ENCODE results near the gene FAM107B. TPM values are rescaled to one million over a fixed set of nuclear protein-coding genes. Genes with fewer than 3 reads are reported as not detected.

The FAM107B gene
- total and polyA plus RNA-seq, 10 of the 15 experiments (the other 5 are each of a cell fraction or from before 2014, with no cell fraction given): 22.9 to 162 (median 86.6) TPM

DNA sequence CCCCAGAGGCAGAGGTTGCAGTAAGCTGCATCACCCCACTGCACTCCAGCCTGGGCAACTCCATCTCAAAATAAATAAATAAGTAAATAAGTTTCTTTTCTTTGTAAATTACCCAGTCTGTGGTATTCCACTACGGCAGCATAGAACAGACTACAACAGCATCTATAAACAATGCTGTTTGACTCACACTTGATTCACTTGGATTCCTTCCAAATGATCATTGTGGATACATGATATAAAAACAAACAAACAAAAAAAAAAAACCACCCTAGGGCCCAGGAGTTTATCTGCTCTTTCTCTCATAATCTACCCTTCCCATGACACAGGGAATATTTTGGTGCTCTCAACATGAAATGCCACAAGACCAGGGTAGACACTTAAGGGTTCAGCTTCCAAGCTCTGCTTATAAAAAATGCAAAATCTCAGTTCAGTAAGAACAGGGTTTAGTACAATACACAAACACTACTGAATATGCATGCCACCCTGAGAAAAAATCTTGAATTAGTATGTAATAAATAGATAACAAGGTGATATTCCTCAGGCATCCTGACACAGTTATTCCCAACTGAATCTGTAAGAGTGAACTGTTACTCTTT, 200.9 kb downstream of the FAM107B start:
- Histone ChIP-seq H3K9ac (ENCODE audit: control insufficient read depth, insufficient read depth, low read length) (no peak overlapping the region), H3K4me1 (ENCODE audit: control insufficient read depth, insufficient read depth, low read length) (peaks cover 5% of the 10 kb centered on the region; the same call in 1 of the 2 replicates), H3K4me2 (ENCODE audit: control insufficient read depth, insufficient read depth) (no peak overlapping the region), H2AFZ (ENCODE audit: control insufficient read depth, low read depth, low read length) (no peak overlapping the region), H4K20me1 (ENCODE audit: control insufficient read depth, insufficient read depth) (no peaks in the 10 kb centered on the region), H3K27ac (ENCODE audit: control insufficient read depth, insufficient read depth) (no peak overlapping the region), H3K27me3 (replicated peaks in 1 of 2; ENCODE audit: control insufficient read depth in 2 of 2, insufficient read depth in 2 of 2, low read length in 1 of 2) (no peaks in the 10 kb centered on the region), H3K36me3 (ENCODE audit: control insufficient read depth in 2 of 2, insufficient read depth in 2 of 2, low read length in 1 of 2) (peaks cover 0 to 2% of the 10 kb centered on the region in 2 experiments; a peak in 3 of 4 replicates), H3K9me3 (replicated peaks; ENCODE audit: control insufficient read depth, insufficient read depth, low read length) (no peaks in the 10 kb centered on the region), H3K4me3 (no peak overlapping the region), H3K79me2 (ENCODE audit: control insufficient read depth, insufficient read depth, low read length) (peaks cover 50% of the 10 kb centered on the region)
- TF ChIP-seq KAT2A (conservative IDR thresholded peaks at IDR 0.05; ENCODE audit: control insufficient read depth, low read depth, low read length): no peak
- TF ChIP-seq HDAC6 (IDR thresholded peaks at IDR 0.05; ENCODE audit: unreplicated experiment): no peak
- no peak for TF ChIP-seq RAD21 (IDR thresholded peaks at IDR 0.05; ENCODE audit: insufficient read depth, low read depth, low read length)
- no peak for TF ChIP-seq CBFB (IDR thresholded peaks at IDR 0.05; ENCODE audit: low read depth)
- no peak for TF ChIP-seq MYC (IDR thresholded peaks at IDR 0.05; ENCODE audit: insufficient read depth, insufficient read length, insufficient replicate concordance, low read length, severe bottlenecking)
- TF ChIP-seq, protein P1, sequence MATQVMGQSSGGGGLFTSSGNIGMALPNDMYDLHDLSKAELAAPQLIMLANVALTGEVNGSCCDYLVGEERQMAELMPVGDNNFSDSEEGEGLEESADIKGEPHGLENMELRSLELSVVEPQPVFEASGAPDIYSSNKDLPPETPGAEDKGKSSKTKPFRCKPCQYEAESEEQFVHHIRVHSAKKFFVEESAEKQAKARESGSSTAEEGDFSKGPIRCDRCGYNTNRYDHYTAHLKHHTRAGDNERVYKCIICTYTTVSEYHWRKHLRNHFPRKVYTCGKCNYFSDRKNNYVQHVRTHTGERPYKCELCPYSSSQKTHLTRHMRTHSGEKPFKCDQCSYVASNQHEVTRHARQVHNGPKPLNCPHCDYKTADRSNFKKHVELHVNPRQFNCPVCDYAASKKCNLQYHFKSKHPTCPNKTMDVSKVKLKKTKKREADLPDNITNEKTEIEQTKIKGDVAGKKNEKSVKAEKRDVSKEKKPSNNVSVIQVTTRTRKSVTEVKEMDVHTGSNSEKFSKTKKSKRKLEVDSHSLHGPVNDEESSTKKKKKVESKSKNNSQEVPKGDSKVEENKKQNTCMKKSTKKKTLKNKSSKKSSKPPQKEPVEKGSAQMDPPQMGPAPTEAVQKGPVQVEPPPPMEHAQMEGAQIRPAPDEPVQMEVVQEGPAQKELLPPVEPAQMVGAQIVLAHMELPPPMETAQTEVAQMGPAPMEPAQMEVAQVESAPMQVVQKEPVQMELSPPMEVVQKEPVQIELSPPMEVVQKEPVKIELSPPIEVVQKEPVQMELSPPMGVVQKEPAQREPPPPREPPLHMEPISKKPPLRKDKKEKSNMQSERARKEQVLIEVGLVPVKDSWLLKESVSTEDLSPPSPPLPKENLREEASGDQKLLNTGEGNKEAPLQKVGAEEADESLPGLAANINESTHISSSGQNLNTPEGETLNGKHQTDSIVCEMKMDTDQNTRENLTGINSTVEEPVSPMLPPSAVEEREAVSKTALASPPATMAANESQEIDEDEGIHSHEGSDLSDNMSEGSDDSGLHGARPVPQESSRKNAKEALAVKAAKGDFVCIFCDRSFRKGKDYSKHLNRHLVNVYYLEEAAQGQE (IDR thresholded peaks at IDR 0.05; ENCODE audit: low read depth, low read length): no peak
- TF ChIP-seq RCOR1 (conservative IDR thresholded peaks at IDR 0.05; ENCODE audit: low read depth, low read length): no peak
- no peak for TF ChIP-seq SKIL (IDR thresholded peaks at IDR 0.05; ENCODE audit: low read depth, poor library complexity, severe bottlenecking)
- TF ChIP-seq ZNF274 (IDR thresholded peaks at IDR 0.05; ENCODE audit: insufficient read depth, insufficient read length): no peak
- TF ChIP-seq SUZ12 (IDR thresholded peaks at IDR 0.05; ENCODE audit: unreplicated experiment): no peak
- no peak for TF ChIP-seq EP300 (IDR thresholded peaks at IDR 0.05; ENCODE audit: borderline replicate concordance in 1 of 2, control insufficient read depth in 1 of 2, low read depth in 2 of 2, low read length in 2 of 2)
- TF ChIP-seq NFYA (IDR thresholded peaks at IDR 0.05; ENCODE audit: borderline replicate concordance, low read depth, low read length): no peak
- TF ChIP-seq SPI1 (IDR thresholded peaks at IDR 0.05; ENCODE audit: borderline replicate concordance, insufficient read depth, low read depth, low read length): no peak
- TF ChIP-seq MEF2A (IDR thresholded peaks at IDR 0.05; ENCODE audit: insufficient read depth, low read depth, low read length): no peak
- CTCF ChIA-PET: no interaction called here
- no peak for FAIRE-seq
- in situ Hi-C loops (cut with MboI) (no loop called here), intact Hi-C loops (cut with micrococcal nuclease; ENCODE audit: unreplicated experiment) (no loop called here)
- DNase-seq (ENCODE audit: low read depth, low spot score): no peak
- WGBS (ENCODE audit: insufficient coverage, insufficient replicate concordance, low lambda C conversion rate, missing lambda C conversion rate): 50% methylated on average over 1 of the region's 1 CpG
- no peak for ATAC-seq
- SMC1A ChIA-PET (ENCODE audit: uncharacterized antibody, unreplicated experiment): no interaction called here
- RAD21 ChIA-PET (ENCODE audit: unreplicated experiment): interaction anchor here (1.0 kb wide), 1 partner anchor 246 kb away, joined by 3 read pairs; no protein-coding TSS in a partner anchor
- no TSS peak for BruUV-seq (replicated peaks)
- POLR2A ChIA-PET: interaction anchor here (0.6 kb wide), 1 partner anchor 13 kb away, joined by 5 read pairs; no protein-coding TSS in a partner anchor

All from GM12878 (cell line).